NT2/D1 (cell line): Measurements from ENCODE around the gene GOLGA8J.
"Not testable (repeated sequence)": the region's sequence is repeated elsewhere in the genome, so short reads cannot be mapped to it uniquely, and the experiment has no call there.

ENCODE experiments used
- YY1 ChIP-seq: IDR thresholded peaks from 2 replicates; pipeline ENCODE4 v1.6.1; 2011; ENCODE audit not compliant: insufficient read length, insufficient read depth
- ZNF274 ChIP-seq: IDR thresholded peaks from 2 replicates; pipeline ENCODE4 v1.6.1; 2011; ENCODE audit warnings: mild to moderate bottlenecking, low read depth, low read length

- TF ChIP-seq YY1, ZNF274: not testable (repeated sequence)
Measured at GRCh38 chr15:30130066-30130465, 47.3 kb downstream of the GOLGA8J start.
